ENCODE results near the gene TP53BP2. TPM values are rescaled to one million over a fixed set of nuclear protein-coding genes. Genes with fewer than 3 reads are reported as not detected.

Gene TP53BP2
- total RNA-seq, 1 donor from 2014 or later: 59.2 TPM

DNA sequence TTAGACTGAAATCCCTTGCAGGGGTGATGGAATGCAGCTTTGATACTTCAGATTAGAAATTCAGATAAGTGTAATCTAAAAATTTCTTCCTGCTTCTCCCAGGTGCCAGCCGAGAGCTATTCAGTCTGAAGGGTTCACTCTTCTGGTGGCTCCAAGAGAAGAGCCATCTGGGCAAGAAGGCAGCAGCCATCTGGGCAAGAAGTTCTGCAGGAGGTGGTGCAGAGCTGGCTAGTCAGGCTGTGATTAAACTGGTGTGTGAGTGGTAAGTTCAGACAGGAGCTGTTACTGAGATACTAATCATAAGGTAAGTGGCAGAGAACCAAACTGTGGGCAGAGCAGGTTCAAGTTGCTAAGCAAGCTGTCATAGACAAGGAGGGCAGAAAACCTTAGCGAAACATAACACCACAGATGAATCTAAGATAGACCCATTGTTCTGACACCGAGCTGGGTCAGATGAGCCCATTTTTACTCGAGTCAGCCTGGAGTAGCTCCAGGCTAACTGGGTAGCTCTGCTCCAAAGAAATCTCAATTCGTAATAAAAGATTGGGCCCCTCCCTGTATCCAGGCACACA, 14.4 kb upstream of the TP53BP2 start:
- Mint-ChIP-seq H3K27me3 (peaks cover 21% of the 10 kb centered on the region), H3K27ac (no peak overlapping the region), H3K4me3 (ENCODE audit: low read depth) (no peak overlapping the region), H3K9me3 (ENCODE audit: low read depth) (no peaks in the 10 kb centered on the region), H3K36me3 (ENCODE audit: insufficient read depth) (no peaks in the 10 kb centered on the region), H3K4me1 (ENCODE audit: low read depth) (no peaks in the 10 kb centered on the region)
- no peak for DNase-seq (ENCODE audit: low spot score, unreplicated experiment)
- TF ChIP-seq CTCF (IDR thresholded peaks at IDR 0.05; ENCODE audit: unreplicated experiment): no peak

DNA sequence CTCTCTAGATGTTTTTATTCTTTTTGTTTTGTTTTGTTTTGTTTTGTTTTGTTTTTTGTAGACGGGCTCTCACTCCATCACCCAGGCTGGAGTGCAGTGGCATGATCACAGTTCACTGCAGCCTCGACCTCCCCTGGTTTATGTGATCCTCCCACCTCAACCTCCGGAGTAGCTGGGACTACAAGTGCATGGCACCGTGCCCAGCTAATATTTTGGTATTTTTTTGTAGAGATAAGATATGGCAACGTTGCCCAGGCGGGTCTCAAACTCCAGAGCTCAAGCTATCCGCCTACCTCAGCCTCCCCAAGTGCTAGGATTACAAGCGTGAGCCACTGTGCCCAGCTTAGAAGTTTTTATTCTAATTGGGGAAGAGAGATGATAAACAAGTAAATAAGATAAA, 13.3 kb upstream of the TP53BP2 start:
- no peak for DNase-seq (ENCODE audit: low spot score, unreplicated experiment)
- no peaks in the 10 kb centered on the region for H3K9me3 Mint-ChIP-seq (ENCODE audit: low read depth)
- no peak for TF ChIP-seq CTCF (IDR thresholded peaks at IDR 0.05; ENCODE audit: unreplicated experiment)
- no peaks in the 10 kb centered on the region for H3K4me1 Mint-ChIP-seq (ENCODE audit: low read depth)
- H3K27me3 Mint-ChIP-seq: peaks cover 21% of the 10 kb centered on the region
- H3K27ac Mint-ChIP-seq: no peak overlapping the region
- H3K36me3 Mint-ChIP-seq (ENCODE audit: insufficient read depth): no peaks in the 10 kb centered on the region
- H3K4me3 Mint-ChIP-seq (ENCODE audit: low read depth): no peak overlapping the region

GRCh38 chr1:223856386-223856785, 10.6 kb upstream of the TP53BP2 start:
- H3K4me1 Mint-ChIP-seq (ENCODE audit: low read depth): no peaks in the 10 kb centered on the region
- no peak for TF ChIP-seq CTCF (IDR thresholded peaks at IDR 0.05; ENCODE audit: unreplicated experiment)
- H3K36me3 Mint-ChIP-seq (ENCODE audit: insufficient read depth): no peaks in the 10 kb centered on the region
- no peaks in the 10 kb centered on the region for H3K9me3 Mint-ChIP-seq (ENCODE audit: low read depth)
- no peak for DNase-seq (ENCODE audit: low spot score, unreplicated experiment)
- H3K4me3 Mint-ChIP-seq (ENCODE audit: low read depth): no peak overlapping the region
- H3K27me3 Mint-ChIP-seq: peaks cover 30% of the 10 kb centered on the region
- no peak overlapping the region for H3K27ac Mint-ChIP-seq

- Mint-ChIP-seq H3K4me1 (ENCODE audit: low read depth) (no peaks in the 10 kb centered on the region), H3K36me3 (ENCODE audit: insufficient read depth) (no peaks in the 10 kb centered on the region), H3K4me3 (ENCODE audit: low read depth) (no peak overlapping the region), H3K27ac (no peak overlapping the region), H3K27me3 (peaks cover 22% of the 10 kb centered on the region), H3K9me3 (ENCODE audit: low read depth) (no peaks in the 10 kb centered on the region)
- TF ChIP-seq CTCF (IDR thresholded peaks at IDR 0.05; ENCODE audit: unreplicated experiment): no peak
- no peak for DNase-seq (ENCODE audit: low spot score, unreplicated experiment)
These were observed 8.0 kb upstream of the TP53BP2 start for GRCh38 chr1:223853748-223854147.

GRCh38 chr1:223853275-223853674, 7.5 kb upstream of the TP53BP2 start:
- TF ChIP-seq CTCF (IDR thresholded peaks at IDR 0.05; ENCODE audit: unreplicated experiment): no peak
- Mint-ChIP-seq H3K4me1 (ENCODE audit: low read depth) (no peaks in the 10 kb centered on the region), H3K27me3 (peaks cover 22% of the 10 kb centered on the region), H3K36me3 (ENCODE audit: insufficient read depth) (no peaks in the 10 kb centered on the region), H3K9me3 (ENCODE audit: low read depth) (no peaks in the 10 kb centered on the region), H3K27ac (no peak overlapping the region), H3K4me3 (ENCODE audit: low read depth) (no peak overlapping the region)
- DNase-seq (ENCODE audit: low spot score, unreplicated experiment): no peak

Measured in progenitor cell of endocrine pancreas (in vitro differentiated cells).